HepG2 (cell line): ENCODE data around the gene PDXDC1. TPM values are rescaled to one million over a fixed set of nuclear protein-coding genes. Genes with fewer than 3 reads are reported as not detected.

ENCODE experiments used
- HMG20B ChIP-seq: conservative IDR thresholded peaks from 2 replicates; pipeline ENCODE4 v1.6.1; 2016; ENCODE audit warnings: missing genetic modification reagents, missing compliant biosample characterization
- KLF13 ChIP-seq: sonication (generic); formaldehyde crosslinking; IDR thresholded peaks from 2 replicates; pipeline ENCODE4 v1.4.0; 2020; ENCODE audit warnings: mild to moderate bottlenecking, missing genetic modification reagents
- MLXIP ChIP-seq: sonication (generic); formaldehyde crosslinking; IDR thresholded peaks from 2 replicates; pipeline ENCODE4 v1.9.0; 2021; ENCODE audit warnings: missing genetic modification reagents, borderline replicate concordance
- MZF1 ChIP-seq: sonication (generic); formaldehyde crosslinking; IDR thresholded peaks from 2 replicates; pipeline ENCODE4 v1.8.1; 2023; ENCODE audit warnings: mild to moderate bottlenecking, missing genetic modification reagents, borderline replicate concordance
- RFX5 ChIP-seq: IDR thresholded peaks from 2 replicates; pipeline ENCODE4 v1.6.1; 2011; ENCODE audit warnings: low read depth, low read length, improper control_type of control experiment
- STAT5B ChIP-seq: sonication (generic); formaldehyde crosslinking; IDR thresholded peaks from 2 replicates; pipeline ENCODE4 v1.4.0; 2020; ENCODE audit warnings: missing genetic modification reagents
- TOE1 ChIP-seq: sonication (generic); formaldehyde crosslinking; IDR thresholded peaks from 2 replicates; pipeline ENCODE4 v1.4.0; 2020; ENCODE audit warnings: mild to moderate bottlenecking, missing genetic modification reagents
- TRIM24 ChIP-seq: sonication (generic); formaldehyde crosslinking; IDR thresholded peaks from 2 replicates; pipeline ENCODE4 v1.8.0; 2022; ENCODE audit warnings: mild to moderate bottlenecking, missing genetic modification reagents
- ZBTB3 ChIP-seq: sonication (generic); formaldehyde crosslinking; IDR thresholded peaks from 2 replicates; pipeline ENCODE4 v1.4.0; 2020; ENCODE audit warnings: low read depth, mild to moderate bottlenecking, moderate library complexity, missing genetic modification reagents, borderline replicate concordance
- ZBTB43 ChIP-seq: sonication (generic); formaldehyde crosslinking; conservative IDR thresholded peaks from 2 replicates; pipeline ENCODE4 v1.4.0; 2020; ENCODE audit warnings: missing genetic modification reagents
- ZKSCAN1 ChIP-seq: fragments of 150-350 bp; IDR thresholded peaks from 2 replicates; pipeline ENCODE4 v1.6.1; 2014; ENCODE audit warnings: low read length
- ZNF18 ChIP-seq: sonication (generic); formaldehyde crosslinking; IDR thresholded peaks from 2 replicates; pipeline ENCODE4 v1.8.0; 2022; ENCODE audit warnings: mild to moderate bottlenecking, missing genetic modification reagents; ENCODE audit not compliant: insufficient replicate concordance
- ZNF629 ChIP-seq: sonication (generic); formaldehyde crosslinking; conservative IDR thresholded peaks from 2 replicates; pipeline ENCODE4 v1.5.0; 2020; ENCODE audit warnings: missing genetic modification reagents
- ZNF687 ChIP-seq: sonication (generic); formaldehyde crosslinking; IDR thresholded peaks from 2 replicates; pipeline ENCODE4 v1.5.1; 2020; ENCODE audit warnings: mild to moderate bottlenecking, missing genetic modification reagents, moderate library complexity
- ZSCAN5A ChIP-seq: sonication (generic); formaldehyde crosslinking; IDR thresholded peaks from 2 replicates; pipeline ENCODE4 v1.8.0; 2022; ENCODE audit warnings: mild to moderate bottlenecking, missing genetic modification reagents, borderline replicate concordance
- polyA plus RNA-seq, 8 experiments: library from polyadenylated mRNA; depleted of rRNA in 3 of 8; stranded (reverse) in 7 of 8; unstranded in 1 of 8; fragments of >200 nt; fragmentation: Illumina TruSeq in 4 of 8; extraction: Trizol in 4 of 8; gene quantifications; 2 replicates each; pipeline versions ENCODE4 v1.2.1 to v1.2.3, GENCODE V29; 2011 to 2016; ENCODE audit warnings: low read depth in 4 of 8, missing spikeins in 1 of 8, mixed read lengths in 1 of 8; ENCODE audit not compliant: insufficient read depth in 1 of 8
- total RNA-seq, 5 experiments: library from RNA; depleted of rRNA; stranded (reverse); fragments of >200 nt; fragmentation: Illumina TruSeq; extraction: Trizol; gene quantifications; 2 replicates each; pipeline ENCODE4 v1.2.3, GENCODE V29; 2016; ENCODE audit warnings: low read depth in 1 of 5

PDXDC1 gene
- total and polyA plus RNA-seq, 2 of the 13 experiments (the other 11 are each of a cell fraction or from before 2014, with no cell fraction given), result 133 to 169 TPM

GRCh38 chr16:15055141-15056053, 80.6 kb downstream of the PDXDC1 start (continued):
- no peak for TF ChIP-seq ZSCAN5A (CRISPR knock-in tag)
- TF ChIP-seq KLF13 (CRISPR knock-in tag), result 0 out of 2 replicates have a peak, but pooled peaks have one; percentile 36
- TF ChIP-seq STAT5B (CRISPR knock-in tag), result no peak
- no peak for TF ChIP-seq MLXIP (CRISPR knock-in tag)
- TF ChIP-seq ZNF687 (CRISPR knock-in tag), result peak; percentile 78
- TF ChIP-seq MZF1, result no peak
- no peak for TF ChIP-seq TRIM24
- TF ChIP-seq RFX5, result peak; percentile 4; the same call in 1 of the 2 replicates
- no peak for TF ChIP-seq HMG20B (CRISPR knock-in tag)
- TF ChIP-seq ZBTB3 (CRISPR knock-in tag), result no peak
- TF ChIP-seq ZKSCAN1, result no peak
- TF ChIP-seq TOE1 (CRISPR knock-in tag), result no peak
- TF ChIP-seq ZNF18, result peak; percentile 39
- peak; percentile 66; the same call in 1 of the 2 replicates for TF ChIP-seq ZBTB43 (CRISPR knock-in tag)
- TF ChIP-seq ZNF629 (CRISPR knock-in tag), result 0 out of 2 replicates have a peak, but pooled peaks have one; percentile 7
